Endothelial cell of umbilical vein (primary cell): ENCODE data around the gene DNAH9. TPM values are rescaled to one million over a fixed set of nuclear protein-coding genes. Genes with fewer than 3 reads are reported as not detected.

Experiments
- BruUV-seq: library from RNA; stranded (reverse); fragments of 400-500 nt; replicated peaks from 2 replicates; lab custom pipeline; 2021; lab: Mats Ljungman, UMichigan
- CTCF ChIA-PET: fragments of 300-600, 350-600 bp; sonication (Branson Sonifier 250); formaldehyde crosslinking; loops from one replicate; lab custom pipeline; 2021; ENCODE audit warnings: antibody characterized with exemption, inconsistent platforms; lab: Charles Lee
- POLR2A ChIA-PET: fragments of 300-600, 350-600 bp; sonication (Branson Sonifier 250); formaldehyde crosslinking; loops from one replicate; lab custom pipeline; 2021; ENCODE audit warnings: antibody characterized with exemption, inconsistent platforms; lab: Charles Lee
- DNase-seq: peaks from one replicate; pipeline ENCODE4 v3.0.0-alpha.2; 2011; ENCODE audit warnings: low read depth, low spot score
- FAIRE-seq: peaks from 2 replicates; lab custom pipeline; 2011; peaks lifted over from hg19 to GRCh38; lab: Jason Lieb, UNC
- H2AFZ ChIP-seq: 2 replicates; pipeline ENCODE4 v1.6.0; 2012; ENCODE audit warnings: low read depth, low read length, control low read depth, inconsistent platforms
- H3K27ac ChIP-seq: 2 replicates; pipeline ENCODE4 v1.5.1; 2011; ENCODE audit warnings: low read depth, mild to moderate bottlenecking, control low read depth, low read length, moderate library complexity; ENCODE audit not compliant: insufficient read depth
- H3K27me3 ChIP-seq, 2 experiments: 2 replicates each; pipeline versions ENCODE4 v1.6.0 to v1.6.1; 2011; ENCODE audit warnings: low read length in 2 of 2, mixed read lengths in 1 of 2; ENCODE audit not compliant: control insufficient read depth in 2 of 2, insufficient read depth in 2 of 2
- H3K36me3 ChIP-seq, 2 experiments: 2 replicates in 1 of 2; 3 replicates in 1 of 2; pipeline ENCODE4 v1.5.1; 2011; ENCODE audit warnings: low read length in 2 of 2, mild to moderate bottlenecking in 1 of 2, moderate library complexity in 1 of 2; ENCODE audit not compliant: control insufficient read depth in 2 of 2, insufficient read depth in 2 of 2; ENCODE audit errors: extremely low read depth in 1 of 2
- H3K4me1 ChIP-seq: 3 replicates; pipeline ENCODE4 v1.5.1; 2011; ENCODE audit warnings: mild to moderate bottlenecking, low read length; ENCODE audit not compliant: control insufficient read depth, insufficient read depth; ENCODE audit errors: extremely low read depth
- H3K4me2 ChIP-seq: 2 replicates; pipeline ENCODE4 v1.6.1; 2011; ENCODE audit warnings: low read length, control low read depth, mixed read lengths; ENCODE audit not compliant: insufficient read depth
- H3K4me3 ChIP-seq, 3 experiments: fragments of 200-600 bp in 1 of 3; sonication (generic), shearing (Covaris generic) in 1 of 3; replicated peaks in 1 of 3; 2 replicates each; pipeline ENCODE4 v1.5.1; 2011 to 2016; ENCODE audit warnings: control low read depth in 3 of 3, low read length in 3 of 3, mild to moderate bottlenecking in 2 of 3, inconsistent platforms in 1 of 3, low read depth in 1 of 3, moderate library complexity in 1 of 3; ENCODE audit not compliant: insufficient read depth in 1 of 3
- H3K79me2 ChIP-seq: 2 replicates; pipeline ENCODE4 v1.6.0; 2012; ENCODE audit warnings: low read length, inconsistent platforms; ENCODE audit not compliant: control insufficient read depth, insufficient read depth
- H3K9ac ChIP-seq: replicated peaks from 2 replicates; pipeline ENCODE3; 2011; ENCODE audit warnings: low read length, control low read depth; ENCODE audit not compliant: insufficient read depth; ENCODE audit errors: extremely low read depth
- H3K9me1 ChIP-seq: replicated peaks from 3 replicates; pipeline ENCODE4 v1.6.0; 2011; ENCODE audit warnings: mild to moderate bottlenecking, low read length; ENCODE audit not compliant: control insufficient read depth, insufficient read depth; ENCODE audit errors: extremely low read depth
- H3K9me3 ChIP-seq: replicated peaks from 2 replicates; pipeline ENCODE4 v1.5.1; 2012; ENCODE audit warnings: low read length, inconsistent platforms; ENCODE audit not compliant: control insufficient read depth, insufficient read depth
- H4K20me1 ChIP-seq: replicated peaks from 2 replicates; pipeline ENCODE3; 2011; ENCODE audit warnings: mild to moderate bottlenecking, low read length; ENCODE audit not compliant: control insufficient read depth, insufficient read depth; ENCODE audit errors: extremely low read depth
- EZH2 ChIP-seq: IDR thresholded peaks from 2 replicates; pipeline ENCODE4 v1.6.1; 2012; ENCODE audit warnings: borderline replicate concordance, low read depth, mild to moderate bottlenecking, moderate library complexity, low read length, inconsistent platforms; ENCODE audit not compliant: severe bottlenecking
- FOS ChIP-seq: IDR thresholded peaks from 2 replicates; pipeline ENCODE4 v1.6.1; 2011; ENCODE audit warnings: mild to moderate bottlenecking, low read length, moderate library complexity, borderline replicate concordance; ENCODE audit not compliant: insufficient read depth
- POLR2AphosphoS5 ChIP-seq: IDR thresholded peaks from 2 replicates; pipeline ENCODE4 v1.6.1; 2012; ENCODE audit warnings: low read depth, mild to moderate bottlenecking, control low read depth, low read length, moderate library complexity; ENCODE audit not compliant: insufficient read depth
- dilution Hi-C: fragments of 300-500 bp; cut with MboI; formaldehyde crosslinking; loops from one replicate; pipeline ENCODE4 v1.15.0; 2019; ENCODE audit warnings: low sequenced_read_pairs; ENCODE audit not compliant: extremely low pct_ligation_motif_present
- intact Hi-C: fragments of 100-400 bp; cut with micrococcal nuclease; formaldehyde crosslinking; loops from one replicate; pipeline ENCODE4 v1.10.0; 2022
- polyA plus RNA-seq, 4 experiments: library from polyadenylated mRNA; depleted of rRNA in 3 of 4; stranded (reverse) in 3 of 4; unstranded in 1 of 4; fragments of >200 nt; gene quantifications; 2 replicates each; pipeline versions ENCODE4 v1.2.1 to v1.2.3, GENCODE V29; 2011 to 2012; ENCODE audit warnings: missing spikeins in 1 of 4
- total RNA-seq: library from RNA; stranded (reverse); gene quantifications from 2 replicates; pipeline ENCODE4 v1.2.3, GENCODE V29; 2021

Gene DNAH9
- total and polyA plus RNA-seq, 2 donors (not counting 3 experiments of a cell fraction or from before 2014, with no cell fraction given): not detected

- ChIA-PET POLR2A (no interaction called here), CTCF (no interaction called here)
- DNase-seq (no peak), FAIRE-seq (no peak)
- Histone ChIP-seq H3K36me3 (no peaks in the 10 kb centered on the region), H4K20me1 (no peaks in the 10 kb centered on the region), H3K9me1 (no peaks in the 10 kb centered on the region), H3K4me1 (no peaks in the 10 kb centered on the region), H3K9me3 (peaks cover 4% of the 10 kb centered on the region), H3K4me2 (no peak overlapping the region), H3K27me3 (no peaks in the 10 kb centered on the region), H2AFZ (no peak overlapping the region), H3K4me3 (no peak overlapping the region), H3K79me2 (no peaks in the 10 kb centered on the region), H3K27ac (no peak overlapping the region), H3K9ac (no peak overlapping the region)
- no TSS peak for BruUV-seq
- no peak for TF ChIP-seq FOS
- TF ChIP-seq POLR2AphosphoS5: no peak
- TF ChIP-seq EZH2: no peak
- dilution Hi-C loops (no loop called here), intact Hi-C loops (no loop called here)
These were observed 32.7 kb upstream of the DNAH9 start for GRCh38 chr17:11565591-11565990.

GRCh38 chr17:11578998-11579397, 19.3 kb upstream of the DNAH9 start:
- POLR2A ChIA-PET: no interaction called here
- dilution Hi-C loops (no loop called here), intact Hi-C loops (no loop called here)
- Histone ChIP-seq H3K27ac (no peak overlapping the region), H3K9me1 (no peaks in the 10 kb centered on the region), H3K4me2 (no peak overlapping the region), H3K36me3 (no peaks in the 10 kb centered on the region), H3K4me1 (no peaks in the 10 kb centered on the region), H3K27me3 (no peaks in the 10 kb centered on the region), H3K9ac (no peak overlapping the region), H4K20me1 (no peaks in the 10 kb centered on the region), H3K79me2 (no peaks in the 10 kb centered on the region), H3K4me3 (no peak overlapping the region), H3K9me3 (peaks cover 5% of the 10 kb centered on the region), H2AFZ (no peak overlapping the region)
- TF ChIP-seq EZH2: no peak
- BruUV-seq: no TSS peak
- no peak for FAIRE-seq
- CTCF ChIA-PET: no interaction called here
- DNase-seq: no peak
